Endothelial cell of umbilical vein (primary cell): ENCODE measurements around the gene CBFA2T3. TPM values are rescaled to one million over a fixed set of nuclear protein-coding genes. Genes with fewer than 3 reads are reported as not detected.

Experiments
- BruUV-seq: library from RNA; stranded (reverse); fragments of 400-500 nt; replicated peaks from 2 replicates; lab custom pipeline; 2021; lab: Mats Ljungman, UMichigan
- CTCF ChIA-PET: fragments of 300-600, 350-600 bp; sonication (Branson Sonifier 250); formaldehyde crosslinking; loops from one replicate; lab custom pipeline; 2021; ENCODE audit warnings: antibody characterized with exemption, inconsistent platforms; lab: Charles Lee
- POLR2A ChIA-PET: fragments of 300-600, 350-600 bp; sonication (Branson Sonifier 250); formaldehyde crosslinking; loops from one replicate; lab custom pipeline; 2021; ENCODE audit warnings: antibody characterized with exemption, inconsistent platforms; lab: Charles Lee
- DNase-seq: peaks from one replicate; pipeline ENCODE4 v3.0.0-alpha.2; 2011; ENCODE audit warnings: low read depth, low spot score
- FAIRE-seq: peaks from 2 replicates; lab custom pipeline; 2011; peaks lifted over from hg19 to GRCh38; lab: Jason Lieb, UNC
- H2AFZ ChIP-seq: 2 replicates; pipeline ENCODE4 v1.6.0; 2012; ENCODE audit warnings: low read depth, low read length, control low read depth, inconsistent platforms
- H3K27ac ChIP-seq: 2 replicates; pipeline ENCODE4 v1.5.1; 2011; ENCODE audit warnings: low read depth, mild to moderate bottlenecking, control low read depth, low read length, moderate library complexity; ENCODE audit not compliant: insufficient read depth
- H3K27me3 ChIP-seq, 2 experiments: 2 replicates each; pipeline versions ENCODE4 v1.6.0 to v1.6.1; 2011; ENCODE audit warnings: low read length in 2 of 2, mixed read lengths in 1 of 2; ENCODE audit not compliant: control insufficient read depth in 2 of 2, insufficient read depth in 2 of 2
- H3K36me3 ChIP-seq, 2 experiments: 2 replicates in 1 of 2; 3 replicates in 1 of 2; pipeline ENCODE4 v1.5.1; 2011; ENCODE audit warnings: low read length in 2 of 2, mild to moderate bottlenecking in 1 of 2, moderate library complexity in 1 of 2; ENCODE audit not compliant: control insufficient read depth in 2 of 2, insufficient read depth in 2 of 2; ENCODE audit errors: extremely low read depth in 1 of 2
- H3K4me1 ChIP-seq: 3 replicates; pipeline ENCODE4 v1.5.1; 2011; ENCODE audit warnings: mild to moderate bottlenecking, low read length; ENCODE audit not compliant: control insufficient read depth, insufficient read depth; ENCODE audit errors: extremely low read depth
- H3K4me2 ChIP-seq: 2 replicates; pipeline ENCODE4 v1.6.1; 2011; ENCODE audit warnings: low read length, control low read depth, mixed read lengths; ENCODE audit not compliant: insufficient read depth
- H3K4me3 ChIP-seq, 3 experiments: fragments of 200-600 bp in 1 of 3; sonication (generic), shearing (Covaris generic) in 1 of 3; replicated peaks in 1 of 3; 2 replicates each; pipeline ENCODE4 v1.5.1; 2011 to 2016; ENCODE audit warnings: control low read depth in 3 of 3, low read length in 3 of 3, mild to moderate bottlenecking in 2 of 3, inconsistent platforms in 1 of 3, low read depth in 1 of 3, moderate library complexity in 1 of 3; ENCODE audit not compliant: insufficient read depth in 1 of 3
- H3K79me2 ChIP-seq: 2 replicates; pipeline ENCODE4 v1.6.0; 2012; ENCODE audit warnings: low read length, inconsistent platforms; ENCODE audit not compliant: control insufficient read depth, insufficient read depth
- H3K9ac ChIP-seq: replicated peaks from 2 replicates; pipeline ENCODE3; 2011; ENCODE audit warnings: low read length, control low read depth; ENCODE audit not compliant: insufficient read depth; ENCODE audit errors: extremely low read depth
- H3K9me1 ChIP-seq: replicated peaks from 3 replicates; pipeline ENCODE4 v1.6.0; 2011; ENCODE audit warnings: mild to moderate bottlenecking, low read length; ENCODE audit not compliant: control insufficient read depth, insufficient read depth; ENCODE audit errors: extremely low read depth
- H3K9me3 ChIP-seq: replicated peaks from 2 replicates; pipeline ENCODE4 v1.5.1; 2012; ENCODE audit warnings: low read length, inconsistent platforms; ENCODE audit not compliant: control insufficient read depth, insufficient read depth
- H4K20me1 ChIP-seq: replicated peaks from 2 replicates; pipeline ENCODE3; 2011; ENCODE audit warnings: mild to moderate bottlenecking, low read length; ENCODE audit not compliant: control insufficient read depth, insufficient read depth; ENCODE audit errors: extremely low read depth
- CTCF ChIP-seq, 2 donors: IDR thresholded peaks; 1 replicate in 1 of 2; 2 replicates in 1 of 2; pipeline ENCODE4 v1.5.1; 2011; ENCODE audit warnings: low read length in 2 of 2, mild to moderate bottlenecking in 2 of 2, moderate library complexity in 2 of 2, control low read depth in 1 of 2, inconsistent platforms in 1 of 2, low read depth in 1 of 2; ENCODE audit not compliant: insufficient read depth in 1 of 2; ENCODE audit errors: extremely low read depth in 1 of 2
- EZH2 ChIP-seq: IDR thresholded peaks from 2 replicates; pipeline ENCODE4 v1.6.1; 2012; ENCODE audit warnings: borderline replicate concordance, low read depth, mild to moderate bottlenecking, moderate library complexity, low read length, inconsistent platforms; ENCODE audit not compliant: severe bottlenecking
- FOS ChIP-seq: IDR thresholded peaks from 2 replicates; pipeline ENCODE4 v1.6.1; 2011; ENCODE audit warnings: mild to moderate bottlenecking, low read length, moderate library complexity, borderline replicate concordance; ENCODE audit not compliant: insufficient read depth
- JUN ChIP-seq: IDR thresholded peaks from 2 replicates; pipeline ENCODE4 v1.6.1; 2011; ENCODE audit warnings: borderline replicate concordance, low read depth; ENCODE audit not compliant: insufficient read length, insufficient read depth
- MYC ChIP-seq: IDR thresholded peaks from one replicate; pipeline ENCODE4 v1.6.1; 2011; ENCODE audit warnings: mild to moderate bottlenecking, low read depth, low read length
- POLR2AphosphoS5 ChIP-seq: IDR thresholded peaks from 2 replicates; pipeline ENCODE4 v1.6.1; 2012; ENCODE audit warnings: low read depth, mild to moderate bottlenecking, control low read depth, low read length, moderate library complexity; ENCODE audit not compliant: insufficient read depth
- dilution Hi-C: fragments of 300-500 bp; cut with MboI; formaldehyde crosslinking; loops from one replicate; pipeline ENCODE4 v1.15.0; 2019; ENCODE audit warnings: low sequenced_read_pairs; ENCODE audit not compliant: extremely low pct_ligation_motif_present
- intact Hi-C: fragments of 100-400 bp; cut with micrococcal nuclease; formaldehyde crosslinking; loops from one replicate; pipeline ENCODE4 v1.10.0; 2022
- polyA plus RNA-seq, 4 experiments: library from polyadenylated mRNA; depleted of rRNA in 3 of 4; stranded (reverse) in 3 of 4; unstranded in 1 of 4; fragments of >200 nt; gene quantifications; 2 replicates each; pipeline versions ENCODE4 v1.2.1 to v1.2.3, GENCODE V29; 2011 to 2012; ENCODE audit warnings: missing spikeins in 1 of 4
- total RNA-seq: library from RNA; stranded (reverse); gene quantifications from 2 replicates; pipeline ENCODE4 v1.2.3, GENCODE V29; 2021
- TF ChIP-seq, protein P1 (sequence below): IDR thresholded peaks from 2 replicates; pipeline ENCODE4 v1.6.1; 2011; ENCODE audit not compliant: insufficient read depth, insufficient read length

Gene CBFA2T3
- total and polyA plus RNA-seq, 2 donors (not counting 3 experiments of a cell fraction or from before 2014, with no cell fraction given): not detected

GRCh38 chr16:88899901-88900661, 76.9 kb downstream of the CBFA2T3 start:
- dilution Hi-C loops: no loop called here
- no TSS peak for BruUV-seq

More at GRCh38 chr16:88899901-88900661, 76.9 kb downstream of the CBFA2T3 start:
- TF ChIP-seq, protein P1, sequence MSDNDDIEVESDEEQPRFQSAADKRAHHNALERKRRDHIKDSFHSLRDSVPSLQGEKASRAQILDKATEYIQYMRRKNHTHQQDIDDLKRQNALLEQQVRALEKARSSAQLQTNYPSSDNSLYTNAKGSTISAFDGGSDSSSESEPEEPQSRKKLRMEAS: no peak
- TF ChIP-seq CTCF (IDR thresholded peaks at IDR 0.05; ENCODE audit: extremely low read depth in 1 of 2, insufficient read depth in 1 of 2, low read depth in 1 of 2, low read length in 2 of 2) (no peak), EZH2 (no peak), FOS (no peak), MYC (no peak), JUN (no peak), POLR2AphosphoS5 (no peak)
- Histone ChIP-seq H3K4me2 (no peak overlapping the region), H3K9me1 (no peaks in the 10 kb centered on the region), H4K20me1 (no peaks in the 10 kb centered on the region), H2AFZ (no peak overlapping the region), H3K36me3 (no peaks in the 10 kb centered on the region), H3K27ac (no peak overlapping the region), H3K27me3 (no peaks in the 10 kb centered on the region), H3K9me3 (no peaks in the 10 kb centered on the region), H3K79me2 (no peaks in the 10 kb centered on the region), H3K4me1 (no peaks in the 10 kb centered on the region), H3K9ac (no peak overlapping the region), H3K4me3 (no peak overlapping the region)
- intact Hi-C loops: no loop called here
- ChIA-PET CTCF (no interaction called here), POLR2A (no interaction called here)
- FAIRE-seq (no peak), DNase-seq (no peak)
